Kidney epithelial cell (primary cell): Measurements from ENCODE around the gene HEG1. TPM values are rescaled to one million over a fixed set of nuclear protein-coding genes. Genes with fewer than 3 reads are reported as not detected.

Source experiments
- DNase-seq: peaks from one replicate; pipeline ENCODE4 v3.0.0-alpha.2; 2010; ENCODE audit warnings: low read depth
- H3K27me3 ChIP-seq: 2 replicates; pipeline ENCODE4 v1.6.0; 2011; ENCODE audit warnings: low read length; ENCODE audit not compliant: control insufficient read depth, insufficient read depth
- H3K36me3 ChIP-seq: 2 replicates; pipeline ENCODE4 v1.5.1; 2011; ENCODE audit warnings: low read length; ENCODE audit not compliant: control insufficient read depth, insufficient read depth
- H3K4me3 ChIP-seq: 2 replicates; pipeline ENCODE4 v1.5.1; 2011; ENCODE audit warnings: low read depth, mild to moderate bottlenecking, control low read depth, low read length
- CTCF ChIP-seq: IDR thresholded peaks from 2 replicates; pipeline ENCODE4 v1.5.1; 2011; ENCODE audit warnings: mild to moderate bottlenecking, moderate library complexity, low read length, control low read depth, inconsistent platforms; ENCODE audit not compliant: insufficient read depth, poor library complexity, severe bottlenecking
- total RNA-seq: library from RNA; depleted of rRNA; stranded (reverse); fragments of >200 nt; gene quantifications from 2 replicates; pipeline ENCODE4 v1.2.3, GENCODE V29; 2015

HEG1 gene
- total RNA-seq, 1 donor from 2014 or later = 17.4 TPM

DNA sequence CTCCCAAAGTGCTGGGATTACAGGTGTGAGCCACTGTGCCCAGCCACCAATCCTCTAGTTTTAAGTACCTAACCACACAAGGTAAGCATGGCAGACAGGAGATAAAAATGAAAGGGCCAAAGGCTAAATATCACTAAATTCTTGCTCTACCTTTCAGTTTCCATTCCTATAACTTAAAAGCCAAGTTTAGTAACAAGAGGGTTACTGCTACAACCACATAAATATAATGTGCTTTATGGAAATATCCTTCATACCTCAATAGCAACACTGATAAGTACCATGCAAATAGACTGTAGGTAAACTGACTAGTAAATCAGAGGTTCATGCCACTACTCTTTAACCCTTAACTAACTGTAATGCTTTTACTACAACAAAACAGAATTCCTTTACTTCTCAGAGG lies 82.5 kb downstream of the HEG1 start:
- no peak overlapping the region for H3K4me3 ChIP-seq
- no peak for TF ChIP-seq CTCF
- no peaks in the 10 kb centered on the region for H3K36me3 ChIP-seq
- no peak for DNase-seq
- H3K27me3 ChIP-seq = no peaks in the 10 kb centered on the region

GRCh38 chr3:124972457-124972856 lies 83.3 kb downstream of the HEG1 start:
- Histone ChIP-seq H3K36me3 (no peaks in the 10 kb centered on the region), H3K4me3 (no peak overlapping the region), H3K27me3 (no peaks in the 10 kb centered on the region)
- no peak for DNase-seq
- TF ChIP-seq CTCF = no peak

- H3K36me3 ChIP-seq = no peaks in the 10 kb centered on the region
- H3K27me3 ChIP-seq = no peaks in the 10 kb centered on the region
- no peak for TF ChIP-seq CTCF
- no peak overlapping the region for H3K4me3 ChIP-seq
- DNase-seq = no peak
Observed at GRCh38 chr3:124969963-124970722, 85.7 kb downstream of the HEG1 start.

- Histone ChIP-seq H3K27me3 (no peaks in the 10 kb centered on the region), H3K4me3 (no peak overlapping the region), H3K36me3 (no peaks in the 10 kb centered on the region)
- no peak for DNase-seq
- no peak for TF ChIP-seq CTCF
Observed at GRCh38 chr3:124969190-124969589, 86.6 kb downstream of the HEG1 start.

GRCh38 chr3:124967964-124968363 lies 87.8 kb downstream of the HEG1 start:
- TF ChIP-seq CTCF = no peak
- H3K27me3 ChIP-seq = no peaks in the 10 kb centered on the region
- DNase-seq = no peak
- H3K36me3 ChIP-seq = no peaks in the 10 kb centered on the region
- H3K4me3 ChIP-seq = no peak overlapping the region
